Ascending aorta (tissue), 2 donors: Measurements from ENCODE around the gene NEU2. TPM values are rescaled to one million over a fixed set of nuclear protein-coding genes. Genes with fewer than 3 reads are reported as not detected.

Experiments used
- DNase-seq, 2 donors: peaks; one replicate each; pipeline ENCODE4 v3.0.0-alpha.2; 2019; ENCODE audit warnings: low spot score in 2 of 2
- H3K27ac ChIP-seq, 2 donors: fragments of 200-600 bp; sonication (generic); one replicate each; pipeline ENCODE4 v1.5.1; 2016 to 2017; ENCODE audit warnings: mild to moderate bottlenecking in 1 of 2
- H3K27me3 ChIP-seq: fragments of 200-600 bp; sonication (generic); one replicate; pipeline ENCODE4 v1.5.1; 2017
- H3K36me3 ChIP-seq, 2 donors: fragments of 200-600 bp; sonication (generic); one replicate each; pipeline ENCODE4 v1.5.1; 2016
- H3K4me1 ChIP-seq, 2 donors: fragments of 200-600 bp; sonication (generic); one replicate each; pipeline ENCODE4 v1.5.1; 2016 to 2017; ENCODE audit warnings: mild to moderate bottlenecking in 1 of 2
- H3K4me3 ChIP-seq, 2 donors: fragments of 200-600 bp; sonication (generic); one replicate each; pipeline ENCODE4 v1.5.1; 2016 to 2017; ENCODE audit warnings: mild to moderate bottlenecking in 1 of 2
- H3K9me3 ChIP-seq, 2 donors: fragments of 200-600 bp; sonication (generic); one replicate each; pipeline ENCODE4 v1.5.1; 2016
- intact Hi-C: fragments of 100-400 bp; cut with DNase I; formaldehyde crosslinking; loops from one replicate; pipeline ENCODE4 v1.15.1; 2023
- total RNA-seq: library from RNA; depleted of rRNA; stranded (reverse); fragments of >200 nt; gene quantifications from one replicate; pipeline ENCODE4 v1.1.0, GENCODE V29; 2016
- TF ChIP-seq, protein P1 (sequence below), 3 experiments: fragments of 200-600 bp in 2 of 3; fragments of 450-650 bp in 1 of 3; sonication (generic) in 2 of 3; IDR thresholded peaks; one replicate each; pipeline ENCODE4 v1.5.1; 2016 to 2019; ENCODE audit warnings: antibody characterized with exemption in 3 of 3, mild to moderate bottlenecking in 1 of 3, moderate library complexity in 1 of 3

Gene NEU2
- not detected for total RNA-seq

DNA sequence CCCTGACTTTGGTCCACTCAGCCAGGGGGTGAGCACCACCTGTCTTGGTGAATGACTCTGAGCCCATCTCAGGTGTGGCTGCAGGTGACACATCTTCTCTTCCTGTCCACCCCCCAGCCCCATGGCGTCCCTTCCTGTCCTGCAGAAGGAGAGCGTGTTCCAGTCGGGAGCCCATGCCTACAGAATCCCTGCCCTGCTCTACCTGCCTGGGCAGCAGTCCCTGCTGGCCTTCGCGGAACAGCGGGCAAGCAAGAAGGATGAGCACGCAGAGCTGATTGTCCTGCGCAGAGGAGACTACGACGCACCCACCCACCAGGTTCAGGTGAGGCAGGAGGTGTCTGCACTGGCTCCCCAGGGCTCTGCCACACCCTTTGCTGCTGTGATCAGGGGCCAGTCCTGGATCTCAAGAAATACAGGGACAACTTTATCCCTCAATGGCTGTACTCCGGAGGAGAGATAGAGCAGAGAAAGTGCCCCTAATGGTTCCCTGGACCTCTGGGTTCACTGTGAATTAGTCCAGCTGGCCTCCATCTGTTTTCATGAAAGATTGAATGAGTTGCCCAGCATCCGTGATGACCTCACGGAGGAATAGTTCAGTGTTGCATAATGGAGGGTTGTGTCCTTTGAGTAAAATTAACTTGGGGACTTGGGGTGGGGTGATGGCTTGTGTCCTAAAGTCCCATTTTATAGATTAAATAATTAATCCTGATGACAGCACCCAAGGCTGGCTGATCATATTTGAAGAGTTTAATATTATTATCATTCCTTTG lies at the start of gene NEU2:
Gene NEU2 (plus strand): TSS at position 122 of the 770 bp plus-strand sequence. CDS start 0 bp downstream, at position 122.
- H3K4me3 ChIP-seq = no peak within 1 kb of the TSS
- no peak within 1 kb of the TSS for H3K27ac ChIP-seq
- no peaks in the 10 kb centered on the region for H3K27me3 ChIP-seq
- no peaks in the 10 kb centered on the region for H3K36me3 ChIP-seq
- DNase-seq = no peak
- peaks cover 0 to 4% of the 10 kb centered on the region in 2 donors for H3K4me1 ChIP-seq
- TF ChIP-seq, protein P1, sequence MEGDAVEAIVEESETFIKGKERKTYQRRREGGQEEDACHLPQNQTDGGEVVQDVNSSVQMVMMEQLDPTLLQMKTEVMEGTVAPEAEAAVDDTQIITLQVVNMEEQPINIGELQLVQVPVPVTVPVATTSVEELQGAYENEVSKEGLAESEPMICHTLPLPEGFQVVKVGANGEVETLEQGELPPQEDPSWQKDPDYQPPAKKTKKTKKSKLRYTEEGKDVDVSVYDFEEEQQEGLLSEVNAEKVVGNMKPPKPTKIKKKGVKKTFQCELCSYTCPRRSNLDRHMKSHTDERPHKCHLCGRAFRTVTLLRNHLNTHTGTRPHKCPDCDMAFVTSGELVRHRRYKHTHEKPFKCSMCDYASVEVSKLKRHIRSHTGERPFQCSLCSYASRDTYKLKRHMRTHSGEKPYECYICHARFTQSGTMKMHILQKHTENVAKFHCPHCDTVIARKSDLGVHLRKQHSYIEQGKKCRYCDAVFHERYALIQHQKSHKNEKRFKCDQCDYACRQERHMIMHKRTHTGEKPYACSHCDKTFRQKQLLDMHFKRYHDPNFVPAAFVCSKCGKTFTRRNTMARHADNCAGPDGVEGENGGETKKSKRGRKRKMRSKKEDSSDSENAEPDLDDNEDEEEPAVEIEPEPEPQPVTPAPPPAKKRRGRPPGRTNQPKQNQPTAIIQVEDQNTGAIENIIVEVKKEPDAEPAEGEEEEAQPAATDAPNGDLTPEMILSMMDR (IDR thresholded peaks at IDR 0.05) = no peak
- no peaks in the 10 kb centered on the region for H3K9me3 ChIP-seq
- intact Hi-C loops = no loop called here

DNA sequence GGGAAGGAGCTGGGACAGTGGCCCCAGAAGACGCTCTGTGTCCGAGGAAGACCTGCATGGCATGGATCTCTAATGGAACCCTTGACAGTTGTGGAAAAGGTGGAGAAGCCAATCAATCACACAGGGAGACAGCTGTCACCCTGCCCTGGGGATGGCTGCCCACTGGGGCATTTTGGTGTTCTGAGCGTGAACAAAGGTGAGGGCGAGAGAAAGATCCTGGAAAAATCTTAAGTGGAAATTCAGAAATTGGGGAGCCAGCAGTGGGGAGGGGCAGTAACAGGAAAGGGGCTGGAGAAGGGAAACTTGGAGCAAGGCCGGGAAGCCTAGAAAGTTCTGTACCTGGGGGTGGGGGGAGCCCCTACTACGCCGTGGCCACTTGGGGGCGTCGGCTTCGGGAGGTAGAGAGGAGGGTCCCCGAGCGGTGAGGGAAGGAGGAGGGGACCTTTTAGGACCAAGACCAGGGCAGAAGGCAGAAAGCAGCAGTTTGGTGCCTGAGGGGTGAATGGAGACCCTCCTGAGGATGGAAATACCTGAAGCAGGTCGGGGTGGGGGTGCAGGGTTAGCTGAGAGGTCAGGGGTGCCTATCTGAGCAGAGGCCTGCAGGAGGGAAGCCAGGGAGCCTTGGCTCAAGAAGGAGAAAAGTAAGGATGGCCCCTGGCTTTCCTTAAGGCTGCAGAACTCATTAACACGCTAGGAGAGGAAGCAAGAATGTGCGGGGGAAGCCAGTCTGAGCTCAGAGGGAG lies 49.4 kb upstream of the NEU2 start:
- peak in 1 of 2 donors; percentile 47 for DNase-seq
- peaks cover 0 to 4% of the 10 kb centered on the region in 2 donors for H3K4me1 ChIP-seq
- no peak overlapping the region for H3K4me3 ChIP-seq
- H3K27me3 ChIP-seq = no peaks in the 10 kb centered on the region
- no peaks in the 10 kb centered on the region for H3K9me3 ChIP-seq
- TF ChIP-seq, protein P1 (IDR thresholded peaks at IDR 0.05) = no peak
- H3K36me3 ChIP-seq = no peaks in the 10 kb centered on the region
- no peak overlapping the region for H3K27ac ChIP-seq
- intact Hi-C loops = no loop called here

DNA sequence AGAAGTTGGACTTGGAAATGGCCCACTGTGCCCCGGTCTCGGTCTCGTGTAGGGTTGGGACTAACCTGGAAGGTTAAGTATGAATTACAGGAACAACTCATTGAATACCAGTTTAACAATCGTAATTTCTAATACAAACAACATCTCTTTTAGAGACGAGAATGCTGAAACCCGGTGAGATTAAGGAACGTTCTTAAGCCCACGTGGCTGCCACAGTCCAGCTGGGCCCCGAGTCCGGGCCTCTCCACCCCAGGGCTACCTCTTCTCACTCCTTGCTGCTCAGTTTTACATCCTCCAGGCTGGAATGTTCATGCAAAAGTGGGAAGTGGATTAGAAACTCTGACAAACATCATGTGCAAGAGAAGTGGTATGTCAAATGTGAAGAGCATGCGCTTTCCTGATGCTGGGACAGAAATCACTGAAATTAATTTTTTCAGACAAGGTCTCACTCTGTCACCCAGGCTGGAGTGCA lies 48.8 kb upstream of the NEU2 start:
- intact Hi-C loops = no loop called here
- DNase-seq = peak in 1 of 2 donors; percentile 7
- Histone ChIP-seq H3K36me3 (no peaks in the 10 kb centered on the region), H3K27me3 (no peaks in the 10 kb centered on the region), H3K4me1 (peaks cover 0 to 4% of the 10 kb centered on the region in 2 donors), H3K27ac (no peak overlapping the region), H3K9me3 (no peaks in the 10 kb centered on the region), H3K4me3 (no peak overlapping the region)
- TF ChIP-seq, protein P1 (IDR thresholded peaks at IDR 0.05) = no peak

DNA sequence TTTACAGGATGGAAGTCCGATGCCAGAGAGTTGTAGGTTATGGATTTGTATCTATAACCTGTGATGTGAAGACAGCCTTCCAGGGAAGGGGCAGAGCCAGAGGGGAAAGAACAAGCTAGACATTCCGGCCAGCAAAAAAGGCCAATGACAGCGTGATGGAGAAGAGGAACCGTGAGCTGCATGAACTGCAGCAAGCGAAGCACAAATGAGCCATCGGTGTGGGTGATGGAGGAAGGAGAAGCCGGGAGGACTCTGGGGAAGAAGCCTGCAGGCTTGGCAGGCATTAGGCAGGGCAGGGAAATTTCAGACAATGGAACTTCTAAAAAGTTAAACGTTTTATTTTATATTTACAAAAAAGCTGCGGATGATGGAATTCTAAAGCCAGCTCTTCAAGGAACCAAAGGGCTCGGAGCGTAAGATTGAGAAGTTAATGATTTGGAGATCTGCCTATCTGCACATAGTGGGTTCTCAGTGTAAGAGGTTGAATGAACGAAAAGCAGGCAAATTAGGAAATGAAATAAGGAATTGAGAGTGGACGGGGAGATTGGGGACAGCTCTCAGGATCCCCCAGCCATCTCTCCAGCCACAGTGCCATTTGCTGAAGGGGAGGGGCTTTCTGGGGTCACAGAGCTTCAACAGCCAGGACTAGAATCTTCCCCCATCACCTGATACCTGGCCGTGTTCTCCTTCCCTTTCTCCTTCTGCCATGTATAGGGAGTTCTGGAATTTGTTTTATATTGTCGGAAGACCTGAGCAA lies 47.8 kb upstream of the NEU2 start:
- DNase-seq = peak in 1 of 2 donors; percentile 53
- no peaks in the 10 kb centered on the region for H3K36me3 ChIP-seq
- no peaks in the 10 kb centered on the region for H3K27me3 ChIP-seq
- intact Hi-C loops = no loop called here
- H3K4me1 ChIP-seq = peaks cover 0 to 4% of the 10 kb centered on the region in 2 donors
- no peak overlapping the region for H3K4me3 ChIP-seq
- no peak overlapping the region for H3K27ac ChIP-seq
- no peaks in the 10 kb centered on the region for H3K9me3 ChIP-seq
- TF ChIP-seq, protein P1 (IDR thresholded peaks at IDR 0.05) = no peak

DNA sequence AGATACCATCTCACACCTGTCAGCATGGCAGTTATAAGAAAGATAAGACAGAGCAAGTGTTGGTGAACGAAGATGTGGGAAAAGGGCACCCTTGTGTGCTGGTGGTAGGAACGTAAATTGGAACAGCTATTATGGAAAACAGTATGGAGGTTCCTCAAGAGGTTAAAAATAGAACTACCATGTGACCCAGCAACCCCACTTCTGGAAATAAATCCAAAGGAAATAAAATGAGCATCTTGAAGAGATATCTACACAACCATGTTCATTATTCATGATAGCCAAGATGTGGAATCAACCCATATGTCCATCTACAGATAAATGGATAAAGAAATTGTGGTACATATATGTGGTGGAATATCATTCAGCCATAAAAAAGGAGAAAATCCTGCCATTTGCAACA lies 46.3 kb upstream of the NEU2 start:
- intact Hi-C loops = no loop called here
- TF ChIP-seq, protein P1 (IDR thresholded peaks at IDR 0.05) = no peak
- H3K27ac ChIP-seq = no peak overlapping the region

More for the DNA sequence above, 46.3 kb upstream of the NEU2 start:
- H3K9me3 ChIP-seq = no peaks in the 10 kb centered on the region
- no peak for DNase-seq
- no peak overlapping the region for H3K4me3 ChIP-seq
- H3K27me3 ChIP-seq = no peaks in the 10 kb centered on the region
- no peaks in the 10 kb centered on the region for H3K36me3 ChIP-seq
- H3K4me1 ChIP-seq = peaks cover 0 to 4% of the 10 kb centered on the region in 2 donors
